ENCODE results near the gene TSR3. TPM values are rescaled to one million over a fixed set of nuclear protein-coding genes. Genes with fewer than 3 reads are reported as not detected.
A peak's percentile ranks its signal among the peaks of the same experiment; 100 is the strongest.

TSR3 gene
- total RNA-seq, 4 donors from 2014 or later = 15.9 to 101 (median 30.8) TPM

GRCh38 chr16:1383556-1383955 lies 31.9 kb upstream of the TSR3 start:
- no peaks in the 10 kb centered on the region for H3K36me3 ChIP-seq
- intact Hi-C loops (cut with DNase I; ENCODE audit: low total_unique reads) = no loop called here
- no peak for DNase-seq

GRCh38 chr16:1381612-1382406 lies 30.1 kb upstream of the TSR3 start:
- no peak overlapping the region for H3K27ac ChIP-seq
- H3K4me3 ChIP-seq = no peak overlapping the region
- no peak for DNase-seq
- peaks cover 0 to 10% of the 10 kb centered on the region in 2 donors for H3K4me1 ChIP-seq
- H3K27me3 ChIP-seq = no peaks in the 10 kb centered on the region
- no peaks in the 10 kb centered on the region for H3K9me3 ChIP-seq
- intact Hi-C loops (cut with DNase I; ENCODE audit: low total_unique reads) = no loop called here
- no peaks in the 10 kb centered on the region for H3K36me3 ChIP-seq
- TF ChIP-seq POLR2A (IDR thresholded peaks at IDR 0.05) (no peak), CTCF (IDR thresholded peaks at IDR 0.05) (no peak)

More at GRCh38 chr16:1383556-1383955, 31.9 kb upstream of the TSR3 start:
- no peak overlapping the region for H3K27ac ChIP-seq
- no peaks in the 10 kb centered on the region for H3K27me3 ChIP-seq
- peaks cover 0 to 9% of the 10 kb centered on the region in 2 donors for H3K4me1 ChIP-seq
- H3K9me3 ChIP-seq = no peaks in the 10 kb centered on the region
- no peak overlapping the region for H3K4me3 ChIP-seq
- TF ChIP-seq POLR2A (IDR thresholded peaks at IDR 0.05) = no peak
- no peak for TF ChIP-seq CTCF (IDR thresholded peaks at IDR 0.05)

DNA sequence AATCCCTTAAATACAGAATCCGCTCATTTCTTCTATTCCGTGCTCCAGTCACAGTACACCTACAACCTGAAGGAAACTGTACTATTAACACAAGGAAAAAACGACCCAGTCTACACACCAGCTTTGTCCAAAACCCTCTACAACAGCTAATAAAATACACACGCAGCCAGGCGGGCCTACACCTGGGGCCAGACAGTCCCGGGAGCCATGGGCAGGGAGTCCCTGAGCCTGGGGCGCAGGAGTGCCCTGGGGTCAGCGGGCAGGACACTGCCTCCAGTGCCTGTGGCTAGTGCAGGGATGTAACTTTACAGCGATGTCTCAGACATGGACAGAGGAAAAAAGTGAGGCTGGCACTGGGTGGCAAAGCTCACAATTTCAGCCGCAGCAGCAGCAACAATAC lies 28.5 kb upstream of the TSR3 start:
- H3K4me3 ChIP-seq = no peak overlapping the region
- H3K27ac ChIP-seq = no peak overlapping the region
- H3K36me3 ChIP-seq = no peaks in the 10 kb centered on the region
- no peaks in the 10 kb centered on the region for H3K9me3 ChIP-seq
- peaks cover 0 to 10% of the 10 kb centered on the region in 2 donors for H3K4me1 ChIP-seq
- TF ChIP-seq CTCF (IDR thresholded peaks at IDR 0.05) (no peak), POLR2A (IDR thresholded peaks at IDR 0.05) (no peak)
- intact Hi-C loops (cut with DNase I; ENCODE audit: low total_unique reads) = no loop called here
- DNase-seq = no peak
- no peaks in the 10 kb centered on the region for H3K27me3 ChIP-seq

- Histone ChIP-seq H3K27ac (peak overlapping the region in 1 of 2 donors; percentile 48), H3K9me3 (no peaks in the 10 kb centered on the region), H3K27me3 (no peaks in the 10 kb centered on the region), H3K4me1 (peaks cover 0 to 10% of the 10 kb centered on the region in 2 donors), H3K4me3 (peak overlapping the region; percentile 23 to 31), H3K36me3 (no peaks in the 10 kb centered on the region)
- TF ChIP-seq POLR2A (IDR thresholded peaks at IDR 0.05) = no peak
- TF ChIP-seq CTCF (IDR thresholded peaks at IDR 0.05) = no peak
- DNase-seq = peak in 1 of 2 donors; percentile 56
- intact Hi-C loops (cut with DNase I; ENCODE audit: low total_unique reads) = no loop called here
These were observed 27.8 kb upstream of the TSR3 start for GRCh38 chr16:1379304-1380076.

- intact Hi-C loops (cut with DNase I; ENCODE audit: low total_unique reads) = no loop called here
- DNase-seq = peak; percentile 58 to 66
- H3K27ac ChIP-seq = peak overlapping the region in 1 of 2 donors; percentile 48
- TF ChIP-seq CTCF (IDR thresholded peaks at IDR 0.05) = no peak
- peak overlapping the region; percentile 23 to 31 for H3K4me3 ChIP-seq
- no peaks in the 10 kb centered on the region for H3K9me3 ChIP-seq
- H3K36me3 ChIP-seq = no peaks in the 10 kb centered on the region
- no peaks in the 10 kb centered on the region for H3K27me3 ChIP-seq
- H3K4me1 ChIP-seq = peaks cover 0 to 10% of the 10 kb centered on the region in 2 donors
These were observed 27.2 kb upstream of the TSR3 start for GRCh38 chr16:1378804-1379303.
